Glutamatergic neuron (in vitro differentiated cells): ENCODE results near the gene GALK2. TPM values are rescaled to one million over a fixed set of nuclear protein-coding genes. Genes with fewer than 3 reads are reported as not detected.
A peak's percentile ranks its signal among the peaks of the same experiment; 100 is the strongest.

ENCODE experiments used
- DNase-seq: peaks from one replicate; pipeline ENCODE4 v3.0.0; 2022
- H3K27ac Mint-ChIP-seq: one replicate; pipeline ENCODE4 v1.8.0; 2020; ENCODE audit warnings: mild to moderate bottlenecking, mixed read lengths, inconsistent platforms; ENCODE audit not compliant: unreplicated experiment
- H3K27me3 Mint-ChIP-seq: one replicate; pipeline ENCODE4 v1.8.0; 2020; ENCODE audit warnings: mild to moderate bottlenecking, moderate library complexity, mixed read lengths, inconsistent platforms; ENCODE audit not compliant: unreplicated experiment
- H3K36me3 Mint-ChIP-seq: one replicate; pipeline ENCODE4 v1.8.0; 2020; ENCODE audit warnings: mild to moderate bottlenecking, mixed read lengths, inconsistent platforms; ENCODE audit not compliant: unreplicated experiment
- H3K4me1 Mint-ChIP-seq: one replicate; pipeline ENCODE4 v1.8.0; 2020; ENCODE audit warnings: mild to moderate bottlenecking, low read depth, mixed read lengths, inconsistent platforms; ENCODE audit not compliant: unreplicated experiment
- H3K4me3 Mint-ChIP-seq: one replicate; pipeline ENCODE4 v1.8.0; 2020; ENCODE audit warnings: mild to moderate bottlenecking, mixed read lengths, inconsistent platforms; ENCODE audit not compliant: unreplicated experiment
- H3K9me3 Mint-ChIP-seq: one replicate; pipeline ENCODE4 v1.8.0; 2020; ENCODE audit warnings: mild to moderate bottlenecking, moderate library complexity, mixed read lengths, inconsistent platforms; ENCODE audit not compliant: unreplicated experiment
- long read RNA-seq: library from polyadenylated mRNA; unstranded; transcript quantifications from one replicate; pipeline ENCODE4 v2.0.0, GENCODE V29; 2020; ENCODE audit not compliant: unreplicated experiment
- total RNA-seq: library from RNA; stranded (reverse); fragmentation: NEBNext Ultra II Directional; extraction: Animal tissue kit (Norgen Biotek cat#: 25700); gene quantifications from one replicate; pipeline ENCODE4 v1.2.1, GENCODE V29; 2021; ENCODE audit not compliant: unreplicated experiment
- TF ChIP-seq, protein P1 (sequence below): fragments of 200-600 bp; sonication (generic); IDR thresholded peaks from one replicate; pipeline ENCODE4 v1.5.0; 2021; ENCODE audit not compliant: partially characterized antibody, unreplicated experiment

GALK2 gene
- total RNA-seq, result 19.9 TPM
- long read RNA-seq, full-length matches to known transcripts, result 4 of 9 reads
- long read RNA-seq, partial matches to known transcripts, result 0 of 9 reads
- long read RNA-seq, other reads (novel, unspliced or antisense), result 5 of 9 reads

DNA sequence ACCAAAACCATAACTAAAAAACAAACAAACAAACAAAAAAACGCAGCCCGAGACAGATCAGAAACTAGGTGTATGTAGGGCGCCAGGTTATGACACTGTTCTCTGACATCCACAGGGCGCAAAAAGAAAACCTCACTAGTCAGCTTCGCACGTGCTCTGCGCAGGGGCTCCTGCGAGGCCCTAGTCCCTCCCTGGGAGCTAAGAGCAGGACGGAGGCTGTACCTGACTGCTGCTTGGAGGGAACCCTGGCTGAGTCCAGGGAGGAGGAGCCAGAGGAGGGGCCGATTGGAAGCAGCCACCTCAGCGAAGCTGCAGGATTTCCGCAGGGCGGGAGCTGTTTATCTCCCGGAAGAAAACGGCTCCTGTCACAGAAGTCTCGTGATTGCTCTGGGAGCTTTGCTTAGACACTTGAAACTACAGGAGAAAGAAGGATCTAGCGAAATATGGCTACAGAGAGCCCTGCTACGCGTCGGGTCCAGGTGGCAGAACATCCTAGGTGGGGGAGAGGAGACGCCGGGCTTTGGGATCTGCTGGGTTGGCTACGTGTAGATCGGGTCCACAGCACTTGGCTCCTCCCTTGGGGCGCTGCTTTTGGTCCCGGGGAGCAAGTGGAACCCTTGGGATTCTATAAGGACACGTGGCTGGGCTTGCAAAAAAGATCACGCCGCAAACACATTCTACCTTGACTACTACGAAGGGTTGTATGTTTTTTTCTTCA, at the start of gene GALK2:
TSS of gene GALK2 (plus strand) at position 368 of the 718 bp plus-strand sequence. CDS start at position 444, 76 bp downstream.
- Mint-ChIP-seq H3K9me3 (no peaks in the 10 kb centered on the region), H3K27ac (peak within 1 kb of the TSS; percentile 67), H3K27me3 (peaks cover 1% of the 10 kb centered on the region), H3K4me1 (no peaks in the 10 kb centered on the region), H3K4me3 (peak within 1 kb of the TSS; percentile 89), H3K36me3 (peaks cover 5% of the 10 kb centered on the region)
- TF ChIP-seq, protein P1, sequence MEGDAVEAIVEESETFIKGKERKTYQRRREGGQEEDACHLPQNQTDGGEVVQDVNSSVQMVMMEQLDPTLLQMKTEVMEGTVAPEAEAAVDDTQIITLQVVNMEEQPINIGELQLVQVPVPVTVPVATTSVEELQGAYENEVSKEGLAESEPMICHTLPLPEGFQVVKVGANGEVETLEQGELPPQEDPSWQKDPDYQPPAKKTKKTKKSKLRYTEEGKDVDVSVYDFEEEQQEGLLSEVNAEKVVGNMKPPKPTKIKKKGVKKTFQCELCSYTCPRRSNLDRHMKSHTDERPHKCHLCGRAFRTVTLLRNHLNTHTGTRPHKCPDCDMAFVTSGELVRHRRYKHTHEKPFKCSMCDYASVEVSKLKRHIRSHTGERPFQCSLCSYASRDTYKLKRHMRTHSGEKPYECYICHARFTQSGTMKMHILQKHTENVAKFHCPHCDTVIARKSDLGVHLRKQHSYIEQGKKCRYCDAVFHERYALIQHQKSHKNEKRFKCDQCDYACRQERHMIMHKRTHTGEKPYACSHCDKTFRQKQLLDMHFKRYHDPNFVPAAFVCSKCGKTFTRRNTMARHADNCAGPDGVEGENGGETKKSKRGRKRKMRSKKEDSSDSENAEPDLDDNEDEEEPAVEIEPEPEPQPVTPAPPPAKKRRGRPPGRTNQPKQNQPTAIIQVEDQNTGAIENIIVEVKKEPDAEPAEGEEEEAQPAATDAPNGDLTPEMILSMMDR, result no peak
- DNase-seq, result peak; percentile 80

DNA sequence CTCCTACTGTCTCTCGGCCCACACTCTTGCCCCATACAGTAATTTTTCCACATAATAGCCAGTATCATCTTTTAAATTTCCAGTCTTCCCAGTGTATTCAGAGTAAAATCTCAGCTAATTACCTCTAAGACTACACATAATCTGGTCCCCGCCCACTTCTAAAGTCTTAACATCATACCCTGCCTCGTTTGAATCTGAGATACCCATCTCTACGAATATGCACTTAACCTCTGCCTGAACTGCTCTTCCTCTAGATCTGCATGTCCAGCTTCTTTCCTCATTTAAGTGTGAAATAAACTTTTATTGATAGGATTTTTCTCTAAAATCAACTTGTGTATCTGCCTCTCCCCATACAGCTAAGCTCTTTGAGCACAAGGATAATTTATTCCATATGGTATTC, 49.2 kb upstream of the GALK2 start:
- DNase-seq, result no peak
- no peak overlapping the region for H3K27ac Mint-ChIP-seq

DNA sequence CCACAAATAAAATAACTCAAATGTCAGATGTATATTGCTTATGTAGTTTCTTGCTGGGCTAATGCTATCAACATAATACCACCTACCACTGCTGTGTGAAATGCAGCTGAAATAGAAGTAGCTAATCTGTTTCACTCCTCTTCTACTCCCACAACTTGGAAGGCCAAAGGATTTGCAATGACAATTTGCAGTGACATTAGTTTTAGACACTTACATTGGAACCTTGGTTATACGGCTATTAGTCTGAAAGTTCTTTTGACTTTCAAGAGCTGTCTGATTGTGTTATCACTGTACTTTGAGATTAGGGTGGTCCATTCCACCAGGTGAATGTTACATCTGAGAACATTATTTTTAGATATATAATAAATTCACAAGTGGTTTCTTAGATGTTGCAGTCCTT, 48.1 kb upstream of the GALK2 start:
- H3K4me1 Mint-ChIP-seq, result no peaks in the 10 kb centered on the region
- H3K27me3 Mint-ChIP-seq, result no peaks in the 10 kb centered on the region
- H3K9me3 Mint-ChIP-seq, result no peaks in the 10 kb centered on the region
- H3K4me3 Mint-ChIP-seq, result no peak overlapping the region
- no peak overlapping the region for H3K27ac Mint-ChIP-seq
- TF ChIP-seq, protein P1, result no peak
- no peaks in the 10 kb centered on the region for H3K36me3 Mint-ChIP-seq
- no peak for DNase-seq

More for the DNA sequence above, 49.2 kb upstream of the GALK2 start:
- Mint-ChIP-seq H3K27me3 (no peaks in the 10 kb centered on the region), H3K9me3 (no peaks in the 10 kb centered on the region), H3K36me3 (no peaks in the 10 kb centered on the region), H3K4me1 (no peaks in the 10 kb centered on the region), H3K4me3 (no peak overlapping the region)
- TF ChIP-seq, protein P1, result no peak

DNA sequence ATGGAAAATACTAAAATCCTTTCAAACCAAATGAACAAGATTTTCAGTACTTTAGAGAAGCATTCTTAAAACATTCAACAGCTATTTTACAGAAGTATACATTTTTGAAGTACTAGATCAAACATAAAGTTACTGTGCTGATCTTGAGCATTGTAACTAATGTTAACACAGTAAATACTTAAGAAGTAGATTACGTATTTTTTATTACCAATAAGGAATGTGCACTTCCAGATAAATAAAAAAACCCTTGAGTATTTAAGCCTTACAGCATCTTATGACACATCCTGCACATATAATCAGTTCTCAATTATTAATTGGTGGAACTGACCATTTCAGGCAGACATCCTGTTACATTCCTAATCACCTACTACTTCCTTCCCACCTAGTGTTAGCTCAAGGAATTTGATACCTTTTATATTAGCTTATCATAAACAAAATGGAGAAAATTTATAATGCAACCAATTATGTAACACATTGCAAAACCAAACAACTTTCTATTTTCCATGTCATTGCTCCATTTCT, 47.4 kb upstream of the GALK2 start:
- Mint-ChIP-seq H3K36me3 (no peaks in the 10 kb centered on the region), H3K4me1 (no peaks in the 10 kb centered on the region), H3K27me3 (no peaks in the 10 kb centered on the region), H3K27ac (no peak overlapping the region), H3K4me3 (no peak overlapping the region), H3K9me3 (no peaks in the 10 kb centered on the region)
- no peak for DNase-seq
- TF ChIP-seq, protein P1, result no peak

DNA sequence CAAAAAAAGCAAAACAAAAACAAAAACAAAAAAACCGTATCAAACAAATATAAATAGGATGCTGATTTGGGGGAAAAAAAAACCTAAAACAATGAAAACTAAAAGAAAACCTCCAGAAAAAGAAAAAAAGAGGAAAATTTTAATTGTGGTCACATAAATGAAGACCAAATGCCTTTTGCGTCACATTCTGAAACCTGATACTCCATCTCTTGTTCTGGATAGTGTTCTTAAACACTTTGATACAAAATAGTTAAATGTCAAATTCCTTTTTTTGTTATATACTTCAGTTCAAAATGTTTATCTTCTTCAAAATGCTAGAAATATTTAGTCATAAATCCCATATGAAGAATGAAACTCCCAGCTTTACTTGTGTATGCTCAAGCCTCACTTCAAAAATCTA, 45.7 kb upstream of the GALK2 start:
- DNase-seq, result no peak
- Mint-ChIP-seq H3K4me3 (no peak overlapping the region), H3K27me3 (no peaks in the 10 kb centered on the region), H3K9me3 (no peaks in the 10 kb centered on the region), H3K27ac (no peak overlapping the region), H3K36me3 (no peaks in the 10 kb centered on the region), H3K4me1 (no peaks in the 10 kb centered on the region)
- TF ChIP-seq, protein P1, result no peak
